ENCODE measurements around the gene MEF2B.

The MEF2B gene

GRCh38 chr19:19170053-19170872 is at the start of gene MEF2B:
Gene MEF2B, minus strand, starts transcription at chr19:19170263. Its CDS starts 19,528 bp downstream, at chr19:19150735.
- DNase-seq (ENCODE audit: low read depth in 2 of 2), result peak; percentile 39 to 46

DNA sequence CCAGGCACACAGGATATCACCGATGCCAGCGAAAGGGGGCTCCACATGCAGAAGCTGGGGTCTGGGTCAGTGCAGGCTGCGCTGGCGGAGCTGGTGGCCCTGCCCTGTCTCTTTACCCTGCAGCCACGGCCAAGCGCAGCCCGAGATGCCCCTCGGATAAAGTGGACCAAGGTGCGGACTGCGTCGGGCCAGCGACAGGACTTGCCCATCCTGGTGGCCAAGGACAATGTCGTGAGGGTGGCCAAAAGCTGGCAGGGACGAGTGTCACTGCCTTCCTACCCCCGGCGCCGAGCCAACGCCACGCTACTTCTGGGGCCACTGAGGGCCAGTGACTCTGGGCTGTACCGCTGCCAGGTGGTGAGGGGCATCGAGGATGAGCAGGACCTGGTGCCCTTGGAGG is 48.8 kb upstream of the MEF2B start:
- DNase-seq (ENCODE audit: low read depth in 2 of 2), result no peak

- DNase-seq (ENCODE audit: low read depth in 2 of 2), result no peak
Observed at GRCh38 chr19:19217099-19217498, 47.0 kb upstream of the MEF2B start.

- no peak for DNase-seq (ENCODE audit: low read depth in 2 of 2)
Observed at GRCh38 chr19:19215792-19216191, 45.7 kb upstream of the MEF2B start.

DNA sequence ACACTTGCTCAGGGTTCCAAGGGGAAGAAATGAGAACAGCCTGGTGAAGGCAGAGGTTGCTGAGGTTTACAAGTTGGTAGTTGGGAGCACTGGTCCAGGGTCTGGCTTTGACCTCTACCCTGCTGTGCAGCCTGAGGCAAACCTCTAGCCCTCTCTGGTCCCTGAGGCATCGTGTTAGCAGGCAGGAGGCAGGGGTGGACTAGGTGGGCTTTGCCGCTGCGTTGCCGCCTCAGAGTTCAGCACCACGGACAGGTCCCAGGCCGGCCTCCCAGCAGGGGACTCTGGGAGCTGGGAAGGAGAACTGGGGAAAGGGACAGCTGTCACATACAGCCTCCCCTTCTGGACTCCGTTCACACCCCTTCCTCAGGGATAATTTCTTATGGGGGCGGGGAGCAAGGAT is 44.8 kb upstream of the MEF2B start:
- DNase-seq (ENCODE audit: low read depth in 2 of 2), result no peak

DNA sequence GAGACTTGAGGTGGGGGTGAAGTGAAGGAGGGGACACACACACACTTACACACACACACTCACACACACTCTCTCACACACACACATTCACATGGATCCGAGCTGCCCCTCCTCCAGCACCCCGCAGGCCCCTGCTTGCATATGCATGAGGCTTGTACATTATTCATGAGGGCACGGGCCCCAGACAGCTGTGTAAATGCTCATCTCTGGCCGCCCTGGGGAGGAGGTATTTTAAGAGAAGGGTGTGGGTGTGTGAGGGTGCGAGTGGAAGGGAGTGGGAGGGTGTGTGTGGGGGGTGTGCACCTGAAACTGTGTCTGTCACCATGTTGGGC is 44.1 kb upstream of the MEF2B start:
- no peak for DNase-seq (ENCODE audit: low read depth in 2 of 2)

DNA sequence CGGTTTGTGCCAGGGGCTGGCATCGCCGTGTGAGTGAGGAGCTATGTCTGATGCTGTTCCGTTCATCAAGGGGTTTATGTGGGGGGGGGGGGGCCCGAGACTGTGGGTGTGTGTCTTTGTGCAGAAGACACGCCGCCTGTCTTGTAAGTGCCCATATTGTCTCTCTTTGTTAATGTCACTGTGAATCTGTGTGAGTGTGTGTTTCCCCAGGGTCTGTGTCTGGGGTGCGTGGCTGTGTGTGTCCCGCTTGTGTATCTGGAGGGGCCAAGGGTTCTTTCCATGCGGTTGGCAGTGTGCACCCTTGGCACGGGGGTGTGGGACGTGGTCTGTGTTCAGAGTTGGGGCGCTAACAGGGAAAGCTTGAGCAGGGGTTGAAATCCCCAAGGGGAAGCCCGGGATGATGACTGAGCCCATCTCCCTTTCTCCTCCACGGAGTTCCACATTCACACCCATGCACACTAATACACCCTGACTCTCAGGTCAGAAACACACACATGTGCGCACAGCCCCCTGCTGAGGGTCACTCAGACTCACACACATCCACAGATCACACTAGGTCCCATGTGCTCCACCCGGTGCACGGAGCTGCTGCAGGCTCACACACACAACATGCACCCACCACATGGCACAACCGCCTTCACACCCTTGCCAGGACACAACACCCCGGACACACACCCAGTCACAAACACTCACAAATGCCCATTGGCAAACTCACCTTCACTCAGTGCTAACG is 43.5 kb upstream of the MEF2B start:
- no peak for DNase-seq (ENCODE audit: low read depth in 2 of 2)

DNA sequence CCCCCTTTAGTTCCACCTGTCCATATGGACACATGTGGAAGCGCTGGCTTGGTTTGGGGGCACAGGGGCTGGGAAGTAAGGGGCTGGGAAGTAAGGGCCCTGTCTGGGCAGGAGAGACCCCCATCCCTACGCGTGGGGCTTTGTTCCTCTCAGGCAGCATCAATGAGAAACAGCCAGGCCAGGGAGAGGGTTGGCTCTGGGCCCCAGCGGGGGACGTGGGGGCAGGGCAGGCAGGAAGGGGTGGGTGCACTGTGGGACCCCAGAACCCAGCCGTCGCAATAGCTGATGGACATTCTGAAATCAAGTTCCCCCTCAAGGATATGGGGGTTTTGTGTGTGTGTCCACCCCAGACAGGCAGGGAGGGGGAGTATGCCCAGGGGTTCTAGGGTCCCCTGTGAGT is 42.9 kb upstream of the MEF2B start:
- no peak for DNase-seq (ENCODE audit: low read depth in 2 of 2)

- DNase-seq (ENCODE audit: low read depth in 2 of 2), result no peak
Observed at GRCh38 chr19:19211499-19212420, 41.7 kb upstream of the MEF2B start, which contains the start of gene NCAN. Gene NCAN, plus strand, starts transcription at chr19:19211958. Its CDS starts 4,996 bp downstream, at chr19:19216954.

DNA sequence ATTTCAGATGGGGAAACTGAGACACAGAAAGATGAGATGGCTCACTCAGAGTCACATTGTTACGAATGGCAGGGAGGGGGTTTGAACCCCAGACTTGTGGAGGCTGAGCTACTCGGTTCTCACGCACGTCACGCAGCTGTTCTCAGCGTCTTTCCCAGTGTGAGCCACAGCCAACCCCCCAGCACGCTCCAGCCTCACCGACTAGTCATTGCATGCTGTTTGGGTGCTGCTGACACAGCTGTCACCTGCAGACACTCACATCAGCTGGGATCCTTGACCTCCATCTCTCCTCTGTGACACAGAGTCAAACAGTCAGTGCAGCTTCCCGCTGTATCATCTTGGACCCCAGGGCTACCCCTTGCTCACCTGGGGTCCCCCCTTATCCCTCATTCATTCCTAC is 39.3 kb upstream of the MEF2B start:
- DNase-seq (ENCODE audit: low read depth in 2 of 2), result no peak

- no peak for DNase-seq (ENCODE audit: low read depth in 2 of 2)
Observed at GRCh38 chr19:19207637-19208572, 37.8 kb upstream of the MEF2B start.

DNA sequence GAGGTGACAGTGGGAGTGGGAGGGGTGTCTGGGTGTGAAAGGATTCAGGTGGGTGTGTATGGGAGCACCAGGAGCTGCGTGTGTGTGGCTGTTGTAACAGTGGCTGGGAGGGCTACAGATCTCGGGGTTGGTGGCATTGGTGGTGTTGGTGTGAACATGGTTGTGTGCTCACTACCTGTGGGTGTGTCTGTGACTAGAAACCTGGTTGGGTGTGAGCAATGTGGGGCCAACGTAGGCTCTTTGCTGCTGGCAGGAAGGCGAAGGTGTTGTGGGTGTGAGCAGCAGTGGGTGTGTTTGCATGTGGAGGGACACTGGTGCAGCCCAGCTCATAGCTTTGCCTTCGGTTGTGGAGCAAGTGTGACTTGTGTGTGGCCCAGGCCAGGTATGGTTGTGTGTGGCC is 36.9 kb upstream of the MEF2B start:
- DNase-seq (ENCODE audit: low read depth in 2 of 2), result no peak

DNA sequence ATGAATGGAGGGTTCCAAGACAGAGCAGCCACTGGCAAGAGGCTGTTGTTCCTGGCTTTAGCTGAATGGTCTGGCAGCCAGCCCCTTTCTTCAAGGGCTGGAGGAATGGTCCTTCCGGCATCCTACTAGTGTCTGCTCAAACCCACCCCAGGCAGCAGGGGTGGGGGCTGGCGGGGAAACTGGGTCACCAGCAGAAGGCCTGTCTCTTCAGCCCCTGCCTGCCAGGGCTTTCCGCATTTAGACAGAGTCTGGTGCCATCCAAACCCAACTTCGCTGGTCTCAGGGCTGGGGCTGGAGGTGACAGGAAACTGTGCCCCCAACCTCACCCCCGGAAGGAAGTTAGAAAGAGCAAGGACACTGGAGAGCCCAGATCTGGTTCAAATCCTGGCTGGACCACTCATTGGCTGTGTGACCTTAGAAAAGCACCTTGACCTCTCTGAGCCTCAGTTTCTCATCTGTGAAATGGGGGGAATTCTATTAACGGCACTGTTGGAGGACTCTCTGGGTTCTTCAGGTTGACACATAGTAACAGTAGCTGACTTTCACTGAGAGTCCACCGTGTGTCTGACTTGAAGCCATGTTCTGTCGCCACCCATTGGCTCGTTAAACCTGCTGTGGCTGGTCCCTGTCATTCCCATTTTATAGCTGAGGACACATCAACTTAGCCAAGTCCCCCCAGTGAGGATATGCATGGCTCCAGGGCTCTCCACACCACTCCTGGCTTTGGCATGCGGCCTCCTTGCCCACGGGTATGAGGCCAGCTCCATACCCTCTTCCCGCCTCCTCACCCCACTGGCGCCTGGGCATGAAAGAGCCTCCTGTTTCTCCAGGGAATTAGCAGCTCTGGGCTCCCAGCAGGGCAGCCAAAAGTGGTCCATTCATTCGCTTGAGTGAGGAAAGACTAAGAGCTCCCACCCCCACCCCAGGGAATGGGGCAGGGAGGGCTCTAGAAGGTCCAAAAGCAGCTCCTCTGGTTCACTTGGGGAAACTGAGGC is 35.6 kb upstream of the MEF2B start:
- DNase-seq (ENCODE audit: low read depth in 2 of 2), result no peak

DNA sequence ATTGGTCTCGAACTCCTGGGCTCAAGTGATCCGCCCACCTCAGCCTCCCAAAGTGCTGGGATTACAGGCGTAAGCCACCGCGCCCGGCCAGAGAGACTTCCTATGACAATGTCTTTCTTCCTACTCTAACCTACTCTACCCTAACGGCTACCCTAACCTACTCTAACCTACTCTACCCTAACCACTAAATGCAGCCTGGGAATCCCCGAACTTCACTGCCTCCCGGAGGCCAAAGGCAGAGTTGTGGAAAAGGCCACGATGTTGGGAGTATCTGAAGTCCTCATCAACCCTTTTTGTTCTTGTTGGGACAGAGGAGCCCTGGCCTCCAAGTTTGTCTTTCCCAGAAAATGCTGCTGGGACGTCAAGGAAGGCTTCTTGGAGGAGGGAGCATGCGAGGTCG is 34.1 kb upstream of the MEF2B start:
- no peak for DNase-seq (ENCODE audit: low read depth in 2 of 2)

- DNase-seq (ENCODE audit: low read depth in 2 of 2), result peak; percentile 86 to 89
Observed at GRCh38 chr19:19203012-19203856, 33.2 kb upstream of the MEF2B start, which contains the start of gene NR2C2AP. Gene NR2C2AP, minus strand, starts transcription at chr19:19203414. Its CDS starts 354 bp downstream, at chr19:19203060.

- DNase-seq (ENCODE audit: low read depth in 2 of 2), result no peak
Observed at GRCh38 chr19:19202707-19203011, 32.6 kb upstream of the MEF2B start.

- no peak for DNase-seq (ENCODE audit: low read depth in 2 of 2)
Observed at GRCh38 chr19:19201697-19202630, 31.9 kb upstream of the MEF2B start.

DNA sequence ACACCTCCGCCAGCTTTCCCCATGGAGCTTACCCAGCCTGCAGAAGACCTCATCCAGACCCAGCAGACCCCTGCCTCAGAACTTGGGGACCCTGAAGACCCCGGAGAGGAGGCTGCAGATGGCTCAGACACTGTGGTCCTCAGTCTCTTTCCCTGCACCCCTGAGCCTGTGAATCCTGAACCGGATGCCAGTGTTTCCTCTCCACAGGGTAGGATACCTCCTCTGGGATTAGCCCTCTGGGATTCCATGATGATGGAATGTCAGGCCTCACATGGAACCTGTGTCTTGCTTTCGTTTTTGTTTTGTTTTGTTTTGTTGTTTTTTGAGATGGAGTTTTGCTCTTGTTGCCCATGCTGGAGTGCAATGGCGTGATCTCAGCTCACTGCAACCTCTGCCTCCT is 23.9 kb upstream of the MEF2B start:
- DNase-seq (ENCODE audit: low read depth in 2 of 2), result no peak

Measured in activated CD8-positive, alpha-beta memory T cell treated with anti-CD3 and anti-CD28 coated beads for 4 hours (primary cell).